Activated T-helper 1 cell treated with anti-CD3 and anti-CD28 coated beads, Interleukin-12 subunit alpha, Interleukin-12 subunit beta, Interleukin-2, Interleukin-4 antibody, amounts not matched to agents 30 ng/mL and 10 ng/mL and 1 ng/mL, durations not matched to agents 14 hours and 24 hours and 36 hours (primary cell): ENCODE results near the gene LIAS. TPM values are rescaled to one million over a fixed set of nuclear protein-coding genes. Genes with fewer than 3 reads are reported as not detected.
"Not testable (repeated sequence)": the region's sequence is repeated elsewhere in the genome, so short reads cannot be mapped to it uniquely, and the experiment has no call there.

ENCODE experiments used
- DNase-seq: peaks from one replicate; pipeline ENCODE4 v3.0.0; 2021; ENCODE audit warnings: low spot score
- H3K27ac Mint-ChIP-seq: one replicate; pipeline ENCODE4 v1.8.0; 2021; ENCODE audit warnings: mild to moderate bottlenecking, mixed read lengths
- H3K27me3 Mint-ChIP-seq: one replicate; pipeline ENCODE4 v1.8.0; 2022; ENCODE audit warnings: mild to moderate bottlenecking, moderate library complexity, mixed read lengths; ENCODE audit not compliant: insufficient read depth
- H3K36me3 Mint-ChIP-seq: one replicate; pipeline ENCODE4 v1.8.0; 2021; ENCODE audit warnings: low read depth, mixed read lengths
- H3K4me1 Mint-ChIP-seq: one replicate; pipeline ENCODE4 v1.8.0; 2021; ENCODE audit warnings: low read depth, mixed read lengths
- H3K4me3 Mint-ChIP-seq: one replicate; pipeline ENCODE4 v1.8.0; 2021; ENCODE audit warnings: mild to moderate bottlenecking, moderate library complexity, mixed read lengths
- H3K9me3 Mint-ChIP-seq: one replicate; pipeline ENCODE4 v1.8.0; 2021; ENCODE audit warnings: mixed read lengths
- intact Hi-C: fragments of 100-400 bp; cut with micrococcal nuclease; formaldehyde crosslinking; loops from one replicate; pipeline ENCODE4 v1.15.1; 2024
- total RNA-seq: library from RNA; stranded (reverse); gene quantifications from 2 replicates; pipeline ENCODE4 v1.2.3, GENCODE V29; 2022

The LIAS gene
- total RNA-seq, 1 donor from 2014 or later = 28.6 TPM

- Mint-ChIP-seq H3K4me1 (no peaks in the 10 kb centered on the region), H3K9me3 (no peaks in the 10 kb centered on the region), H3K4me3 (no peak overlapping the region), H3K27me3 (no peaks in the 10 kb centered on the region), H3K36me3 (peaks cover 3% of the 10 kb centered on the region), H3K27ac (no peak overlapping the region)
- DNase-seq = no peak
- intact Hi-C loops = no loop called here
Observed at GRCh38 chr4:39494354-39494753, 35.5 kb downstream of the LIAS start.

GRCh38 chr4:39495446-39496213 is 36.8 kb downstream of the LIAS start:
- peaks cover 5% of the 10 kb centered on the region for H3K36me3 Mint-ChIP-seq
- no peak for DNase-seq
- no peak overlapping the region for H3K4me3 Mint-ChIP-seq
- H3K4me1 Mint-ChIP-seq = no peaks in the 10 kb centered on the region
- no peaks in the 10 kb centered on the region for H3K27me3 Mint-ChIP-seq
- intact Hi-C loops = no loop called here
- H3K9me3 Mint-ChIP-seq = no peaks in the 10 kb centered on the region
- H3K27ac Mint-ChIP-seq = no peak overlapping the region

- DNase-seq = no peak
- Mint-ChIP-seq H3K27ac (no peak overlapping the region), H3K4me1 (no peaks in the 10 kb centered on the region), H3K9me3 (no peaks in the 10 kb centered on the region), H3K36me3 (peaks cover 10% of the 10 kb centered on the region), H3K4me3 (no peak overlapping the region), H3K27me3 (no peaks in the 10 kb centered on the region)
- intact Hi-C loops = no loop called here
Observed at GRCh38 chr4:39497909-39498726, 39.3 kb downstream of the LIAS start.

- intact Hi-C loops = no loop called here
- H3K27ac Mint-ChIP-seq = no peak overlapping the region
- DNase-seq = no peak
- H3K27me3 Mint-ChIP-seq = no peaks in the 10 kb centered on the region
- H3K9me3 Mint-ChIP-seq = no peaks in the 10 kb centered on the region
- peaks cover 15% of the 10 kb centered on the region for H3K36me3 Mint-ChIP-seq
- no peak overlapping the region for H3K4me3 Mint-ChIP-seq
- H3K4me1 Mint-ChIP-seq = no peaks in the 10 kb centered on the region
Observed at GRCh38 chr4:39498727-39499020, 39.8 kb downstream of the LIAS start.

- intact Hi-C loops = no loop called here
- Mint-ChIP-seq H3K27me3 (no peaks in the 10 kb centered on the region), H3K4me1 (no peaks in the 10 kb centered on the region), H3K4me3 (no peak overlapping the region), H3K27ac (no peak overlapping the region), H3K36me3 (peaks cover 28% of the 10 kb centered on the region), H3K9me3 (no peaks in the 10 kb centered on the region)
- DNase-seq = no peak
Observed at GRCh38 chr4:39502019-39502663, 43.3 kb downstream of the LIAS start.

- H3K4me3 Mint-ChIP-seq, H3K27ac Mint-ChIP-seq, DNase-seq, H3K4me1 Mint-ChIP-seq, intact Hi-C loops, H3K9me3 Mint-ChIP-seq, H3K27me3 Mint-ChIP-seq: not testable (repeated sequence)
- peaks cover 28% of the 10 kb centered on the region for H3K36me3 Mint-ChIP-seq
Observed at GRCh38 chr4:39502664-39503035, 43.8 kb downstream of the LIAS start.

GRCh38 chr4:39504538-39504937 is 45.7 kb downstream of the LIAS start:
- peaks cover 30% of the 10 kb centered on the region for H3K36me3 Mint-ChIP-seq
- H3K4me3 Mint-ChIP-seq = no peak overlapping the region
- H3K9me3 Mint-ChIP-seq = no peaks in the 10 kb centered on the region
- H3K27ac Mint-ChIP-seq = no peak overlapping the region
- no peak for DNase-seq
- intact Hi-C loops = no loop called here
- no peaks in the 10 kb centered on the region for H3K4me1 Mint-ChIP-seq
- H3K27me3 Mint-ChIP-seq = no peaks in the 10 kb centered on the region

GRCh38 chr4:39505581-39505980 is 46.7 kb downstream of the LIAS start:
- Mint-ChIP-seq H3K4me3 (no peak overlapping the region), H3K36me3 (peaks cover 33% of the 10 kb centered on the region), H3K27ac (no peak overlapping the region), H3K4me1 (no peaks in the 10 kb centered on the region), H3K27me3 (no peaks in the 10 kb centered on the region), H3K9me3 (no peaks in the 10 kb centered on the region)
- intact Hi-C loops = no loop called here
- DNase-seq = no peak

- Mint-ChIP-seq H3K4me3 (no peak overlapping the region), H3K27me3 (no peaks in the 10 kb centered on the region), H3K9me3 (no peaks in the 10 kb centered on the region), H3K36me3 (peaks cover 19% of the 10 kb centered on the region), H3K4me1 (no peaks in the 10 kb centered on the region), H3K27ac (no peak overlapping the region)
- no peak for DNase-seq
- intact Hi-C loops = no loop called here
Observed at GRCh38 chr4:39510348-39510929, 51.6 kb downstream of the LIAS start.

- H3K36me3 Mint-ChIP-seq = peaks cover 17% of the 10 kb centered on the region
- H3K4me3 Mint-ChIP-seq, H3K4me1 Mint-ChIP-seq, intact Hi-C loops, H3K27me3 Mint-ChIP-seq, H3K9me3 Mint-ChIP-seq, DNase-seq, H3K27ac Mint-ChIP-seq: not testable (repeated sequence)
Observed at GRCh38 chr4:39514266-39514665, 55.4 kb downstream of the LIAS start.

- no peak for DNase-seq
- H3K36me3 Mint-ChIP-seq = peaks cover 13% of the 10 kb centered on the region
- no peak overlapping the region for H3K4me3 Mint-ChIP-seq
- H3K27me3 Mint-ChIP-seq = no peaks in the 10 kb centered on the region
- H3K9me3 Mint-ChIP-seq = no peaks in the 10 kb centered on the region
- intact Hi-C loops = no loop called here
- no peak overlapping the region for H3K27ac Mint-ChIP-seq
- no peaks in the 10 kb centered on the region for H3K4me1 Mint-ChIP-seq
Observed at GRCh38 chr4:39514888-39515401, 56.1 kb downstream of the LIAS start.

- H3K4me1 Mint-ChIP-seq, DNase-seq, H3K27ac Mint-ChIP-seq, H3K4me3 Mint-ChIP-seq, H3K9me3 Mint-ChIP-seq, intact Hi-C loops, H3K27me3 Mint-ChIP-seq: not testable (repeated sequence)
- H3K36me3 Mint-ChIP-seq = peaks cover 10% of the 10 kb centered on the region
Observed at GRCh38 chr4:39515669-39516401, 57.0 kb downstream of the LIAS start.
